ENCODE measurements around the gene VTI1A. TPM values are rescaled to one million over a fixed set of nuclear protein-coding genes. Genes with fewer than 3 reads are reported as not detected.

VTI1A gene
- total RNA-seq, 1 experiment from 2014 or later = 44.4 TPM

DNA sequence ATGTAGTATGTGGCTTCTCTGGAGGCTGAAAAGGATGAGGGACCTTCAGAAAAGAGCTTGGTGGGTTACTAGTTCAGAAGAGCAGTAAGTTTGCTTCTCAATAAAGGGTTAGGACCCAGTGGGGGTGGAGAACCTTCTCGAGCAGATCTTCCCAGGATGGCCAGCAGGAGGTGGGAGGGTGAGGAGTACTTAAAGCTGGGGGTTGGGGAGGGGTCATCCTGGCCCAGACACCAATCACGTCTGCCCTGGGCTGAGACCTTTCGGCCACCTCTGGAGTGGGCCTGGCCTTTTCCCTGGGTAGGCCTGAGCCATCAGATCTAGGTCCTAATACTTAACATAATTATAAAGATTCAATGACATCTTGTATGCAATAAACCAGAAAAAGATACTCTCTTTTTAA, 354.0 kb downstream of the VTI1A start:
- POLR2A ChIA-PET = no interaction called here
- Mint-ChIP-seq H3K4me1 (ENCODE audit: insufficient read depth, unreplicated experiment) (no peaks in the 10 kb centered on the region), H3K9me3 (ENCODE audit: unreplicated experiment) (no peaks in the 10 kb centered on the region)

DNA sequence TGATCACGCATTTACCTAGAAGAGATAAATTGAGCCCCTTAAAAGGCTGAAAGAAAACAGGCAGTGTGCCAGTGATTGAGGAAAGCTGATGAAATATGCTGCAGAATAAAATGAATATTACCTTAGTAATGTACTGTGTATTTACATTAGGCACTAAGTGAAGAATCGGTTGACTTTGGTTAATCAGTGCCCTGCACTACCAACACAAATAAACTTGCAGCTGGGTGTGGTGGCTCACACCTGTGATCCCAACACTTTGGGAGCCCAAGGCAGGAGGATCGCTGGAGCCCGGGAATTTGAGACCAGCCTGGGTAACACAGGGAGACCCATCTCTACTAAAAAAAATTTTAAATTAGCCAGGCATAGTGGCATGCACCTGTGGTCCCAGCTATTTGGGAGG, 354.7 kb downstream of the VTI1A start:
- intact Hi-C loops (cut with micrococcal nuclease) = no loop called here
- no TSS peak for BruUV-seq (replicated peaks)
- Mint-ChIP-seq H3K36me3 (ENCODE audit: insufficient read depth, unreplicated experiment) (peaks cover 2% of the 10 kb centered on the region), H3K27me3 (ENCODE audit: insufficient read depth, unreplicated experiment) (no peaks in the 10 kb centered on the region), H3K4me3 (ENCODE audit: unreplicated experiment) (no peak overlapping the region), H3K27ac (ENCODE audit: low read depth, unreplicated experiment) (no peak overlapping the region), H3K4me1 (ENCODE audit: insufficient read depth, unreplicated experiment) (no peaks in the 10 kb centered on the region), H3K9me3 (ENCODE audit: unreplicated experiment) (no peaks in the 10 kb centered on the region)
- ChIA-PET CTCF (no interaction called here), POLR2A (no interaction called here)
- DNase-seq (ENCODE audit: unreplicated experiment) = no peak
- TF ChIP-seq, protein P1, sequence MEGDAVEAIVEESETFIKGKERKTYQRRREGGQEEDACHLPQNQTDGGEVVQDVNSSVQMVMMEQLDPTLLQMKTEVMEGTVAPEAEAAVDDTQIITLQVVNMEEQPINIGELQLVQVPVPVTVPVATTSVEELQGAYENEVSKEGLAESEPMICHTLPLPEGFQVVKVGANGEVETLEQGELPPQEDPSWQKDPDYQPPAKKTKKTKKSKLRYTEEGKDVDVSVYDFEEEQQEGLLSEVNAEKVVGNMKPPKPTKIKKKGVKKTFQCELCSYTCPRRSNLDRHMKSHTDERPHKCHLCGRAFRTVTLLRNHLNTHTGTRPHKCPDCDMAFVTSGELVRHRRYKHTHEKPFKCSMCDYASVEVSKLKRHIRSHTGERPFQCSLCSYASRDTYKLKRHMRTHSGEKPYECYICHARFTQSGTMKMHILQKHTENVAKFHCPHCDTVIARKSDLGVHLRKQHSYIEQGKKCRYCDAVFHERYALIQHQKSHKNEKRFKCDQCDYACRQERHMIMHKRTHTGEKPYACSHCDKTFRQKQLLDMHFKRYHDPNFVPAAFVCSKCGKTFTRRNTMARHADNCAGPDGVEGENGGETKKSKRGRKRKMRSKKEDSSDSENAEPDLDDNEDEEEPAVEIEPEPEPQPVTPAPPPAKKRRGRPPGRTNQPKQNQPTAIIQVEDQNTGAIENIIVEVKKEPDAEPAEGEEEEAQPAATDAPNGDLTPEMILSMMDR (IDR thresholded peaks at IDR 0.05; ENCODE audit: unreplicated experiment) = no peak

More for the DNA sequence above, 354.0 kb downstream of the VTI1A start:
- Mint-ChIP-seq H3K27me3 (ENCODE audit: insufficient read depth, unreplicated experiment) (no peaks in the 10 kb centered on the region), H3K36me3 (ENCODE audit: insufficient read depth, unreplicated experiment) (no peaks in the 10 kb centered on the region), H3K27ac (ENCODE audit: low read depth, unreplicated experiment) (no peak overlapping the region), H3K4me3 (ENCODE audit: unreplicated experiment) (no peak overlapping the region)
- intact Hi-C loops (cut with micrococcal nuclease) = no loop called here
- CTCF ChIA-PET = no interaction called here
- DNase-seq (ENCODE audit: unreplicated experiment) = no peak
- no TSS peak for BruUV-seq (replicated peaks)
- TF ChIP-seq, protein P1 (IDR thresholded peaks at IDR 0.05; ENCODE audit: unreplicated experiment) = no peak

DNA sequence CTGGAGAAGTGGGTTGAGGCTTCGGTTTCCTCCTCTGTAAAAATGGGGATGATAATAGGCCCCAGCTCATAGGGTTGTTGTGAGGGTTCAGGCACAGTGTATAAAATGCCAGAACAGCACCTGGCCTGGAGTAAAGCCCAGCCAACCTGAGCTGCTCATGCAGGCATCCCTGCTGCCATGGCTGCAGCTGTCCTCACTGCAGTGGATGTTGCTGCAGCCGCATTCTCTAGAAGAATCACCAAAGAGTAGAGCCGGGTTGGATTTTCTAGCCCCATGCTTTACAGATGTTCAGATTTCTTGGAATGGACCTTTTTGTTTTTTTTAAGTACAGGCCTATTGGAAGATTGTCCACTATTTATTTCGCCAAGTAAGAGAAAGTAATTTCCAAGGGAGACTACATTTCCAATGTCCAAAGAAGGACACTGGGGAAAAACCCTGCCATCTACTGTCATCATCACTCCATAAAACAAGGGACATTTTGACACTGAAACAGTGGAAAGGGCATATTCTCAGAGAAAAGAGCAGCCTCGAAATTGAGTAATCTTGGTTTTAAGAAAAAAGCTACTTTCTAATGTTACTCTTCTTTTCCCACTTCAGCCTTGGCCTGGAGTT, 355.5 kb downstream of the VTI1A start:
- no peak for DNase-seq (ENCODE audit: unreplicated experiment)
- Mint-ChIP-seq H3K9me3 (ENCODE audit: unreplicated experiment) (no peaks in the 10 kb centered on the region), H3K4me3 (ENCODE audit: unreplicated experiment) (no peak overlapping the region), H3K4me1 (ENCODE audit: insufficient read depth, unreplicated experiment) (no peaks in the 10 kb centered on the region), H3K27me3 (ENCODE audit: insufficient read depth, unreplicated experiment) (no peaks in the 10 kb centered on the region), H3K27ac (ENCODE audit: low read depth, unreplicated experiment) (no peak overlapping the region), H3K36me3 (ENCODE audit: insufficient read depth, unreplicated experiment) (peaks cover 6% of the 10 kb centered on the region)
- CTCF ChIA-PET = no interaction called here
- POLR2A ChIA-PET = no interaction called here
- intact Hi-C loops (cut with micrococcal nuclease) = no loop called here
- TF ChIP-seq, protein P1 (IDR thresholded peaks at IDR 0.05; ENCODE audit: unreplicated experiment) = no peak
- no TSS peak for BruUV-seq (replicated peaks)

DNA sequence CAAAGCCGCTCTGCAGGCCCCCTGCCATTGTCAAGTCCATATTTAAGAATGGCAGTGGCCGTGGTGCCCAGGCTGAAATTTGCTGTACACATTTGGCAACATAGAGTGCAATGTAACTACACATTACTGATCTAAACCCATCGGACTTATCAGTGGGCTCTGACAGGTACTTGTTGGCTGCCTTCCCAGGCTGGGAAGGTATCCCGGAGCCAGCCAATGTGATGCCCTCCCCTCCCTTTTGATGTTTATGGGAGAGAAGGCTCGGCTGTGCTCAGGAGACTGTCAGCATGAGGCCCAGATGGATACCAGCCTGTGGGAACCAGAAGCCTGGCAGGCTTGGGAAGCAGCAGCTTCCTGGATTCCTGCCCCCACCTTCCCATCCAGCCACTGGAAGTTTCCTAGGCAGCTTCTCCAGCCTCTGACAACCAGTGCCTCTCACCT, 357.0 kb downstream of the VTI1A start:
- peaks cover 6% of the 10 kb centered on the region for H3K36me3 Mint-ChIP-seq (ENCODE audit: insufficient read depth, unreplicated experiment)
- H3K27ac Mint-ChIP-seq (ENCODE audit: low read depth, unreplicated experiment) = peak overlapping the region; percentile 49
- TF ChIP-seq, protein P1 (IDR thresholded peaks at IDR 0.05; ENCODE audit: unreplicated experiment) = no peak
- no peak overlapping the region for H3K4me3 Mint-ChIP-seq (ENCODE audit: unreplicated experiment)
- ChIA-PET POLR2A (no interaction called here), CTCF (interaction anchor here (0.6 to 0.8 kb wide), 3 partner anchors 24 to 484 kb away, joined by 3 read pairs; no protein-coding TSS in a partner anchor)
- no peaks in the 10 kb centered on the region for H3K27me3 Mint-ChIP-seq (ENCODE audit: insufficient read depth, unreplicated experiment)
- intact Hi-C loops (cut with micrococcal nuclease) = no loop called here
- no peaks in the 10 kb centered on the region for H3K9me3 Mint-ChIP-seq (ENCODE audit: unreplicated experiment)
- DNase-seq (ENCODE audit: unreplicated experiment) = no peak
- H3K4me1 Mint-ChIP-seq (ENCODE audit: insufficient read depth, unreplicated experiment) = no peaks in the 10 kb centered on the region
- no TSS peak for BruUV-seq (replicated peaks)

Data from MCF 10A (cell line).